HG03097 (cell line): ENCODE measurements around the gene GPLD1.
"Not testable (repeated sequence)": the region's sequence is repeated elsewhere in the genome, so short reads cannot be mapped to it uniquely, and the experiment has no call there.

Source experiments
- ATAC-seq: cut with Tn5 transposase; IDR thresholded peaks from one replicate; pipeline ENCODE4 v1.9.1; 2021; ENCODE audit not compliant: unreplicated experiment, low FRiP score

Gene GPLD1

GRCh38 chr6:24387818-24388217 is 101.6 kb downstream of the GPLD1 start:
- no peak for ATAC-seq

GRCh38 chr6:24385536-24386269 is 103.7 kb downstream of the GPLD1 start:
- ATAC-seq, result no peak

- not testable (repeated sequence) for ATAC-seq
Measured at GRCh38 chr6:24384369-24385130, 104.8 kb downstream of the GPLD1 start.

GRCh38 chr6:24382891-24383494 is 106.4 kb downstream of the GPLD1 start:
- not testable (repeated sequence) for ATAC-seq

- ATAC-seq, result no peak
Measured at GRCh38 chr6:24382220-24382540, 107.2 kb downstream of the GPLD1 start.

- no peak for ATAC-seq
Measured at GRCh38 chr6:24381476-24382219, 107.7 kb downstream of the GPLD1 start.

GRCh38 chr6:24378473-24379097 is 110.8 kb downstream of the GPLD1 start:
- peak; percentile 66 for ATAC-seq
